ENCODE results near the gene GADD45G.

Gene GADD45G

GRCh38 chr9:89646189-89646939 is 41.6 kb downstream of the GADD45G start:
- Mint-ChIP-seq H3K4me3 (no peak overlapping the region), H3K9me3 (no peaks in the 10 kb centered on the region), H3K36me3 (no peaks in the 10 kb centered on the region), H3K27ac (no peak overlapping the region), H3K4me1 (no peaks in the 10 kb centered on the region), H3K27me3 (no peaks in the 10 kb centered on the region)

GRCh38 chr9:89647366-89648128 is 42.7 kb downstream of the GADD45G start:
- no peak overlapping the region for H3K27ac Mint-ChIP-seq
- H3K36me3 Mint-ChIP-seq = no peaks in the 10 kb centered on the region
- no peak overlapping the region for H3K4me3 Mint-ChIP-seq
- H3K4me1 Mint-ChIP-seq = no peaks in the 10 kb centered on the region
- no peaks in the 10 kb centered on the region for H3K9me3 Mint-ChIP-seq
- no peaks in the 10 kb centered on the region for H3K27me3 Mint-ChIP-seq

GRCh38 chr9:89648247-89649000 is 43.6 kb downstream of the GADD45G start:
- Mint-ChIP-seq H3K4me3 (no peak overlapping the region), H3K9me3 (no peaks in the 10 kb centered on the region), H3K27me3 (no peaks in the 10 kb centered on the region), H3K4me1 (no peaks in the 10 kb centered on the region), H3K36me3 (no peaks in the 10 kb centered on the region), H3K27ac (no peak overlapping the region)

- Mint-ChIP-seq H3K4me3 (no peak overlapping the region), H3K27ac (no peak overlapping the region), H3K4me1 (no peaks in the 10 kb centered on the region), H3K27me3 (no peaks in the 10 kb centered on the region), H3K9me3 (no peaks in the 10 kb centered on the region), H3K36me3 (no peaks in the 10 kb centered on the region)
Observed at GRCh38 chr9:89649039-89649691, 44.4 kb downstream of the GADD45G start.

GRCh38 chr9:89654025-89654662 is 49.3 kb downstream of the GADD45G start:
- H3K27ac Mint-ChIP-seq = no peak overlapping the region
- H3K36me3 Mint-ChIP-seq = no peaks in the 10 kb centered on the region
- peaks cover 17% of the 10 kb centered on the region for H3K4me1 Mint-ChIP-seq
- no peaks in the 10 kb centered on the region for H3K9me3 Mint-ChIP-seq
- no peaks in the 10 kb centered on the region for H3K27me3 Mint-ChIP-seq
- H3K4me3 Mint-ChIP-seq = no peak overlapping the region

GRCh38 chr9:89655056-89655989 is 50.5 kb downstream of the GADD45G start:
- Mint-ChIP-seq H3K27ac (no peak overlapping the region), H3K9me3 (no peaks in the 10 kb centered on the region), H3K27me3 (no peaks in the 10 kb centered on the region), H3K4me1 (peaks cover 17% of the 10 kb centered on the region), H3K36me3 (no peaks in the 10 kb centered on the region), H3K4me3 (no peak overlapping the region)

Measured in activated naive CD4-positive, alpha-beta T cell treated with anti-CD3 and anti-CD28 coated beads, Interleukin-2, amount 50 U/mL, for 24 hours (primary cell).